DMS53 treated with DMSO at 0.1 percent for 48 hours (cell line): ENCODE results near the gene MORC2.

ENCODE experiments used
- DNase-seq: peaks from one replicate; lab custom pipeline; 2025; ENCODE audit not compliant: unreplicated experiment; lab: John Stamatoyannopoulos, UW

Gene MORC2

GRCh38 chr22:30889996-30890480 is 78.5 kb downstream of the MORC2 start:
- DNase-seq, result no peak

GRCh38 chr22:30889268-30889995 is 79.1 kb downstream of the MORC2 start:
- DNase-seq, result no peak

DNA sequence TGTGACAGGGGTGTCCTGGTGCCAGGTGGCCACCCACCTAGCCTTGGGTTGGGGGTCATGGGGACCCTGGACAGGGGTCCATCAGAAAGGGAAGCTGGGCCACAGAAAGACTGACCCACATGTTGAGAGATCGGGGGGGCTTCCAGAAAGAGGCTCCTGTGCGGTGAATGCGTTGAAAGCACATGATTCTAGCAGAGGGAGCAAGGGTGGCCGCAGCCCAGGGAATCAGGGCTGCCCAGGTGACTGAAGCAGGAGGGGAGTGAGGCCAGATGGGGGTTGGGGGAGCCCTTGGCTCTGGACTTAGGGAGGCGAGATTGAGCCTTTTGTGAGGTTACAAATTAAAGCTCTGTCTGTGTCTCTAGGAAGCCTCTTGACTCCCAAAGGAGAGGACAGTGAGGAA is 80.7 kb downstream of the MORC2 start:
- no peak for DNase-seq

DNA sequence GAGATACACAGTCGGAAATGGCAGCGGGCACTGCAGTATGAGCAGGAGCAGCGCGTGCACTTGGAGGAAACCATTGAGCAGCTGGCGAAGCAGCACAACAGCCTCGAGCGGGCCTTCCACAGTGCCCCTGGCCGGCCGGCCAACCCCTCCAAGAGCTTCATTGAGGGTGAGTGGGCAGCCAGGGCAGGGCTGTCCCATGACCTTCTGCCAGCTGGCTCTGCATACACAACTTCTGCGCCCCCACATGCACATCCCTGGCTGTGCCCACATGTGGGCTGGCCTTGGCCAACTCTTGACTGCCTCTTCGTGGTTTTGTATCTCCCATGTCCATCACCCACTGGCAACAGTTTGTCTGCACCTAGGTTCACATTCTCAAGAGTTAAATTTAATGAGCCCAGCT is 81.1 kb downstream of the MORC2 start:
- no peak for DNase-seq

GRCh38 chr22:30885591-30885990 is 83.0 kb downstream of the MORC2 start:
- no peak for DNase-seq

- DNase-seq, result no peak
These were observed 83.6 kb downstream of the MORC2 start for GRCh38 chr22:30885001-30885366.

- no peak for DNase-seq
These were observed 84.2 kb downstream of the MORC2 start for GRCh38 chr22:30884211-30885000.

GRCh38 chr22:30883586-30884145 is 84.9 kb downstream of the MORC2 start:
- no peak for DNase-seq

GRCh38 chr22:30882974-30883533 is 85.5 kb downstream of the MORC2 start:
- no peak for DNase-seq

DNA sequence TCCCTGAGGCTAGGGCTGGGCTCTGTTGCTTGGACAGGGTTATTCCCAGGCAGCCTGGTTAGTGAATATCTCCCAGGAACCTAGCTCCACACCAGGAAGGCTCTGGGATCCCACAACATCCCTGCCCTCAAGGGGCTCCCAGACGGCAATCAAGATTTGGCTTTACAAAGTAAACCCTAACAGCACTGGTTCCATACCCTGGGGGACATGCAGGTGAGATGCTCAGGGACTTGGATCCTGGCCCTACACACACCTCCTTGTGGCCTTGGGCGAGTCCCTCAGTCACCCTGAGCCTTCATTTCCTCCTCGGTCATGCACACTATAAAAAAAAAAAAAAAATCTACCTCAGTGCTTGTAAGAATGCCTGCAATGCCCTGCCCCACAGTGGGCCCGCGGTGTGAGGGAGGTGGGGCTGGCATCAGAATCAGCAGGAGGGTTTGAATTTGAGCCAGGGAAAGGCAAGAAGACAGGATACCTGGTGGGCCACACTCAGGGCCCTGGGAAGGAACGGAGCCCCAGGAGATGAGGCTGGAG is 86.3 kb downstream of the MORC2 start:
- DNase-seq, result no peak

- no peak for DNase-seq
These were observed 87.0 kb downstream of the MORC2 start for GRCh38 chr22:30881361-30882183.

DNA sequence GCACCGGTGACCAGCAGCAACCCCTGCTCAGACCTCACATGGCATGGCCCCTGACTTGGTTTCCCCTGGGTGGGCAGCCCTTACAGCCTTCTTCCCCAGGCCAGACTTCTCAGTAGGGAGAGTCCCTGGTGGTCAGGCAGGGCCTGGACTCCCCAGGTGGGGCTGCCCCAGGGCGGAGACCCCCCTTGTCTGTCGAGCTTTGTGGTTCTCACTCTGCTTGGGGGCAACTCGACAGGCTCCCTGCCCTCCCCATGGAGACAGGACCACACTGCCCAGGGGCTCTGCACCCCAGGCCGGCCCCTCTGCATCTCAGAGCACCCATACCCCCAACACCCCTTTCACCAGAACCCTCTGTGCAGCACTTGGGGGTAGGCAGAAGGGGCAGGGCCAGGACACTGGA is 87.7 kb downstream of the MORC2 start:
- DNase-seq, result no peak

DNA sequence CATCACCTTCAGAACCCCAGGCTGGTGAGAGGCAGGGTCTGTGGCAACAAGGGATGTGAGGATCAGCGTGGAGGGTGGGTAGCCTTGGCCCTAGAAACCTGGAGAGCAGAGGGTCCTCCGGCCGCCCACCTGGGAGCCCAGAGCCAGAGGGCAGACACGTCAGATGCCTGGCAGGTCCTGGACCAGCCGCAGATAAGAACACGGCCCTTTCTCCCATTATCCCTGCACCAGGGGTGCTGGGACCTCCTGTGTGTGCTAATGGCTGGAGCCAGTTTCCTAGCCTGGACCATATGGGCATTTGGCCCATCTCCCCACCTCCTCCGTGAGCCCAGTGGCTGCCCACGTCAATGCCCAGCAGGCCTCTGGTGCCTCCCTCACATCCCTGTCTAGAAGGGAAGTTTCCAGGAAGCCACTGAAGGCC is 88.4 kb downstream of the MORC2 start:
- no peak for DNase-seq

DNA sequence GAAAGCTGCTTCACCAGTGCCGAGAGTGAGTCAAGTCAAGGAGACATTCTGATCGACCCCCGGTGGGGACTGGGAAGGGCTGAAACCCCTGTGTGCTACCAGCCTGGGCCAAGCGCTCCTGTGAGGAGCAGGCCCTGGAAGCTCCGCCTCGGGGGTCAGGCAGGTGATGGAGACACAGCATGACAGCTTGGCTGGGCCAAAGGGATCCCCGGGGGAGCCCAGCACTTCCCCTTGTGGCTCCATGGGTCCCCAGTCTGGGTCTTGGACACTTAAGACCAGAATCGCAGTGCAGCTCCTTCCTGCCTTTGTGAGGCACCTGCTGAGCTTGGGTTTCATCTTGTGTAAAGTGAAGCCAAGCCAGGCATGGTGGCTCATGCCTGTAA is 89.2 kb downstream of the MORC2 start:
- DNase-seq, result no peak

GRCh38 chr22:30878516-30879414 is 89.8 kb downstream of the MORC2 start:
- no peak for DNase-seq

DNA sequence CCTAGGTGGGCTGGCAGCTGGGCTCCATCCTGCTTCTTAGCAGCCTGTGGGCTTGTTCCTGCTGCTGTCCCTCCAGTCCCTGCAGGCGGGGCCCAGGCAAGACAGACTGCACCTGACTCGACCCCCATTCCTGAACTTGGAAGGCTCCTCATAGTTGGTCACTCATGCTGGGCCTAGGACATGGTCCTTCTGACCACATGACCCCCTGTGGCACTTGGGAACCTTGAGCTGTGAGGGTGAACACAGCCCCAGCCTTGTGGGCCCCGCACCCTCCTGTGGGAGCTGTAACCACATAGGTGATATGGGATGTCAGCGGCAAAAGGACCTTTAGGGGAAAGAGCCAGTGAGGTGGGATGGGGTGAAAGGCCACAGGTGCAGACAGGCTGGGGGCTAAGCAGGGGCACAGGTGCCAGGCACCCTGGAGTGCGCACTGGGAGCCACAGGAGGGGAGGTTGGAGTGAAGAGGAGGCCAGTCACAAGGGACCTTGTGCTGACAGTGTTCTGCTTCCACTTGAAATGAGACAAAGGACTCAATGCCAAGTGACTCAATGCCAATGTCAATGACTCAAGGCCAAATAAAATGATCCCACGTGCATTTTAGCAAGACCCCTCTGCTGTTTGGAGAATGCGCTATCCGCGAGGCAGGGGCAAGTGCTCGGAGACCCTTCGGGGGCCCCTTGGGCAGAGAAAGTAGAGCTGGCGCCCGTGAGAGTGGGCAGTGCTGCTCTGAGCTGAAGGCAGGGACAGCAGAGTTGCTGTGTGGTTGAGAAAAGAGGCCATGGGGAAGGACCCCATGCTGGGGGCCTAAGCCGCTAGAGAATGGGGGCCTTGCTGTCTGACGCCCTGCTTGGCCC is 90.7 kb downstream of the MORC2 start:
- DNase-seq, result no peak

GRCh38 chr22:30876915-30877553 is 91.5 kb downstream of the MORC2 start:
- no peak for DNase-seq

DNA sequence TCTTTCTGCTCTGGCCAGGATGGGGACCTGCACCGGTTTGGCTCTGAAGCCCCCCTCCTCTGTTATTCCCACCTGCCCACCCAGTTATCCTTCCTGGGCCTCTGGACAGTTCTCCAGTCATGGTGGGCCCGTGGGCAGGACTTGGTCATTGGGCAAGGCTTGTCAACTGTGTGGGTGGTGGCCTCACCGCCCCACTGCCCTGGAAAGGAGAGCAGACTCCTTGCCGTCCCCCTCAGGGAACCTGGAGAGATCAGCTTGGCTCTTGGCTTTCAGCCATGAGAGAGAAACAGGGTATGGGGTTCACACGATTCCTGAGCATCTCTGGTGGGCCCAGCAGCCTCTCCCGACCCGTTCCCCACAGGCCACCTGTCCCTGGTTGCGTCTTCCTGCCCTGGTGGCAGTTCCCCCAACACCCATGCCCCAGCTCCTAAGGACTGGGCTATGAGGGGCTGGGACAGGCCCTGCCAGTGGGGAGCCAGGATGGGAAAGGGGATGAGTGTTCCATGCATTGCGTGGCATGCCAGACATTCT is 92.3 kb downstream of the MORC2 start:
- no peak for DNase-seq
